MCF 10A (cell line): ENCODE data around the gene PIWIL4. TPM values are rescaled to one million over a fixed set of nuclear protein-coding genes. Genes with fewer than 3 reads are reported as not detected.
A peak's percentile ranks its signal among the peaks of the same experiment; 100 is the strongest.

ENCODE experiments used
- BruUV-seq: library from RNA; stranded (reverse); fragments of 400-500 nt; replicated peaks from 2 replicates; lab custom pipeline; 2021; lab: Mats Ljungman, UMichigan
- CTCF ChIA-PET: fragments of 300-600 bp; sonication (Branson Sonifier 250); formaldehyde crosslinking; extraction: SDS; loops from one replicate; lab custom pipeline; 2021; ENCODE audit warnings: antibody characterized with exemption, inconsistent platforms; lab: Yijun Ruan, JAX
- POLR2A ChIA-PET: fragments of 300-600, 350-650 bp; sonication (Branson Sonifier 250); formaldehyde crosslinking; extraction: SDS; loops from one replicate; lab custom pipeline; 2020; ENCODE audit warnings: antibody characterized with exemption, inconsistent platforms; lab: Yijun Ruan, JAX
- DNase-seq: peaks from one replicate; pipeline ENCODE4 v3.0.0-alpha.2; 2018; ENCODE audit not compliant: unreplicated experiment
- H3K27ac Mint-ChIP-seq: one replicate; pipeline ENCODE4 v1.8.0; 2022; ENCODE audit warnings: mild to moderate bottlenecking, low read depth, mixed read lengths; ENCODE audit not compliant: unreplicated experiment
- H3K27me3 Mint-ChIP-seq: one replicate; pipeline ENCODE4 v1.8.0; 2022; ENCODE audit warnings: mixed read lengths; ENCODE audit not compliant: insufficient read depth, unreplicated experiment
- H3K36me3 Mint-ChIP-seq: one replicate; pipeline ENCODE4 v1.8.0; 2022; ENCODE audit warnings: mild to moderate bottlenecking, moderate library complexity, mixed read lengths; ENCODE audit not compliant: insufficient read depth, unreplicated experiment
- H3K4me1 Mint-ChIP-seq: one replicate; pipeline ENCODE4 v1.8.0; 2022; ENCODE audit warnings: mixed read lengths; ENCODE audit not compliant: insufficient read depth, unreplicated experiment
- H3K4me3 Mint-ChIP-seq: one replicate; pipeline ENCODE4 v1.8.0; 2022; ENCODE audit warnings: mild to moderate bottlenecking, moderate library complexity, mixed read lengths; ENCODE audit not compliant: unreplicated experiment
- H3K9me3 Mint-ChIP-seq: one replicate; pipeline ENCODE4 v1.8.0; 2022; ENCODE audit warnings: mixed read lengths; ENCODE audit not compliant: unreplicated experiment
- CTCF ChIP-seq: fragments of 200-600 bp; IDR thresholded peaks from one replicate; pipeline ENCODE4 v1.8.0; 2022; ENCODE audit warnings: antibody characterized with exemption, mild to moderate bottlenecking; ENCODE audit not compliant: unreplicated experiment
- intact Hi-C: fragments of 100-400 bp; cut with micrococcal nuclease; formaldehyde crosslinking; loops from 2 replicates; pipeline ENCODE4 v1.14.1; 2022
- total RNA-seq: library from RNA; stranded (reverse); gene quantifications from 2 replicates; pipeline ENCODE4 v1.2.3, GENCODE V29; 2022

PIWIL4 gene
- total RNA-seq, 1 experiment from 2014 or later: not detected

- ChIA-PET CTCF (interaction anchor here (1.4 kb wide), 2 partner anchors 18 to 25 kb away, joined by 4 read pairs; no protein-coding TSS in a partner anchor), POLR2A (interaction anchor here (0.7 to 1.0 kb wide), 2 partner anchors 9 to 669 kb away, joined by 3 to 4 read pairs; no protein-coding TSS in a partner anchor)
- Mint-ChIP-seq H3K9me3 (no peaks in the 10 kb centered on the region), H3K36me3 (peaks cover 7% of the 10 kb centered on the region), H3K27ac (no peak overlapping the region), H3K4me3 (peak overlapping the region; percentile 66), H3K27me3 (no peaks in the 10 kb centered on the region), H3K4me1 (peaks cover 5% of the 10 kb centered on the region)
- intact Hi-C loops: no loop called here
- no TSS peak for BruUV-seq
- no peak for DNase-seq
- TF ChIP-seq CTCF: no peak
Observed at GRCh38 chr11:94544646-94545263, 22.4 kb upstream of the PIWIL4 start.

GRCh38 chr11:94545264-94546161 is 21.7 kb upstream of the PIWIL4 start:
- Mint-ChIP-seq H3K9me3 (no peaks in the 10 kb centered on the region), H3K4me1 (peaks cover 5% of the 10 kb centered on the region), H3K27me3 (no peaks in the 10 kb centered on the region), H3K27ac (no peak overlapping the region), H3K36me3 (peaks cover 7% of the 10 kb centered on the region), H3K4me3 (peak overlapping the region; percentile 47)
- DNase-seq: no peak
- no TSS peak for BruUV-seq
- intact Hi-C loops: no loop called here
- no peak for TF ChIP-seq CTCF
- CTCF ChIA-PET: interaction anchor here (0.5 to 1.4 kb wide), 5 partner anchors 10 to 282 kb away, joined by 3 to 4 read pairs (median 3); no protein-coding TSS in a partner anchor
- POLR2A ChIA-PET: no interaction called here

- POLR2A ChIA-PET: interaction anchor here (0.6 kb wide), 1 partner anchor 19 kb away, joined by 3 read pairs; no protein-coding TSS in a partner anchor
- no peak for TF ChIP-seq CTCF
- intact Hi-C loops: no loop called here
- H3K36me3 Mint-ChIP-seq: peaks cover 7% of the 10 kb centered on the region
- H3K27me3 Mint-ChIP-seq: no peaks in the 10 kb centered on the region
- no peak for DNase-seq
- peaks cover 5% of the 10 kb centered on the region for H3K4me1 Mint-ChIP-seq
- H3K4me3 Mint-ChIP-seq: peak overlapping the region; percentile 47
- no peaks in the 10 kb centered on the region for H3K9me3 Mint-ChIP-seq
- H3K27ac Mint-ChIP-seq: no peak overlapping the region
- CTCF ChIA-PET: interaction anchor here (0.5 to 1.4 kb wide), 5 partner anchors 10 to 282 kb away, joined by 3 to 4 read pairs (median 3); no protein-coding TSS in a partner anchor
- no TSS peak for BruUV-seq
Observed at GRCh38 chr11:94546162-94546470, 21.1 kb upstream of the PIWIL4 start.

- no peaks in the 10 kb centered on the region for H3K27me3 Mint-ChIP-seq
Observed at GRCh38 chr11:94546886-94547285, 20.3 kb upstream of the PIWIL4 start.

More at GRCh38 chr11:94546886-94547285, 20.3 kb upstream of the PIWIL4 start:
- H3K9me3 Mint-ChIP-seq: no peaks in the 10 kb centered on the region
- no peak for TF ChIP-seq CTCF
- intact Hi-C loops: no loop called here
- POLR2A ChIA-PET: interaction anchor here (0.6 kb wide), 1 partner anchor 19 kb away, joined by 3 read pairs; no protein-coding TSS in a partner anchor
- no TSS peak for BruUV-seq
- peaks cover 7% of the 10 kb centered on the region for H3K36me3 Mint-ChIP-seq
- H3K4me3 Mint-ChIP-seq: no peak overlapping the region
- no peak for DNase-seq
- no peak overlapping the region for H3K27ac Mint-ChIP-seq
- CTCF ChIA-PET: interaction anchor here (2.2 kb wide), 1 partner anchor 27 kb away, joined by 10 read pairs; no protein-coding TSS in a partner anchor
- H3K4me1 Mint-ChIP-seq: peaks cover 5% of the 10 kb centered on the region
